NK-92 (cell line): ENCODE results near the gene HNRNPF.
"Not testable (repeated sequence)": the region's sequence is repeated elsewhere in the genome, so short reads cannot be mapped to it uniquely, and the experiment has no call there.

Source experiments
- DNase-seq: peaks from one replicate; lab custom pipeline; 2025; ENCODE audit not compliant: unreplicated experiment; lab: John Stamatoyannopoulos, UW

The HNRNPF gene

GRCh38 chr10:43396928-43397624, 11.9 kb downstream of the HNRNPF start:
- DNase-seq: no peak

- DNase-seq: no peak
Measured at GRCh38 chr10:43396061-43396927, 12.7 kb downstream of the HNRNPF start.

DNA sequence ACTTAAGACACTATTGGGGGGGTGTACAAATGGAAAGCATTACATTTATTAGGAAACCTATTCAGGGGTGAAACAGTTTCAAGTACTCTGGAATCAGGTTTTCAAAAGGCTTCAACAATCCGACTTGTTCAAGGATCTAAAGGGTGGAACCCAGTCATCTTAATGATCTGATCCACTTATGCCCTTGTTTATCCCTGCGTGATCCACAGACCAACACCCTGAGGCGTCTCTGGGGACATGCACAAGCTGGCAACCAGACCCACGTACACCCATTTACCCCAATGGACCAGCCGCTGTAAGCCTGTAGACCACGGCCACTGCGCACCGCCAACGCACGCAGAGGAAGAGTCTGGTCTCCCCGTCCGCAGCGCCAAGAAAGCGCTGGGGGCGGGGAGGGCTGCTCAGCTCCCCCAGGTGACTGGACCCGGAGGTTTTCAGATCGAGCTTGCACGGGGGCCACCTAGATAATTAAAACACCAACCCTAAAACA, 13.4 kb downstream of the HNRNPF start:
- no peak for DNase-seq

DNA sequence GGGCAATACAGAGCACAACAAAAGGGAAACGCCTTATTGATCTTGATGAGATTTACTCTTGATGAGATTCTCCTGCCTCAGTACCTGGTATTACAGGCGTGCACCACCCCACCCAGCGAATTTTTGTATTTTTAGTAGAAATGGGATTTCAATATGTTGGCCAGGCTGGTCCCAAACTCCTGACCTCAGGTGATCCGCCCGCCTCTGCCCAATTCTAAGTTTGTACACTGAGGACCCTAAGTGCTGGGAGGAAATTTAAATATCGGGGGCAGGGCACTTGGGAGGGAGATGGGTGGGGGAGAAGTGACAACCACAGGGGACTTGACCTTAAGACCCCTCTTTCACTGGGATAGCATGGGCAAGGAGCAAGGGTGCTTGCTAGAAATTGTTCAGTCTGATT, 14.1 kb downstream of the HNRNPF start:
- DNase-seq: no peak

DNA sequence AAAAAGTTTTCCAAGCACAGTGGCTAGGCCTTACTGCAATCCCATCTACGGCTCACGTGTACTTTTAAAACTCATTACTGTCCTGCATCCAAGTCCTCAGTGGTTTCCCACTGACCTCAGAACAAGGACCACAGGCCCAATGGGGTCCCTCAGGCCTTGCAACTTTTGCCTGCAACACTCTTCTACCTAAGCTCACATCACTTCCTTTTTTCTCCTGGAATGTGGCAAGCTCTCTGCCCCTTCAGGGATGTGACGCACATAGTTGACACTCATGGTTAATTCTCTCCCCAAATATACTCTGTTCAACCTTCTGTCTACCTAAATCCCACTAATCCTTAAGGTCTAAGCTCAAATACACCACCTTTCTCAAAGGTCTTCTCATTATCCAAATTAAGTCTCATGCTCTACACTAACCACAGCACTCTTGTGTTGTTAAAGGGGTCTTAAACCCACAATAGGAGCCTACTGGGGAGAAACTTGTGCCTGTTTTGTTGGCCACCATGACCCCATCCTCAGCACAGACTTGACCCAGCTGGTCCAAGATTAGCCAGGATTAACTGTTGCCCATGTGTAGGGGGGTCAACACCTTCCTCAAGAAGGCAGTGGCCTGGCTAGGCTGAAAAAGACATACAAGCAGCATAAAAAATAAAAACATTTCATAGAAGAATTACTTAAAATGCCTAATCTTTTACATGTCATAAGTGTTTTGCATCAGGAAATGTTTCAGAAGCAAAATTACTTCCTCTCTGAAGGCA, 15.2 kb downstream of the HNRNPF start:
- DNase-seq: no peak

- not testable (repeated sequence) for DNase-seq
Measured at GRCh38 chr10:43393186-43393585, 15.8 kb downstream of the HNRNPF start.

DNA sequence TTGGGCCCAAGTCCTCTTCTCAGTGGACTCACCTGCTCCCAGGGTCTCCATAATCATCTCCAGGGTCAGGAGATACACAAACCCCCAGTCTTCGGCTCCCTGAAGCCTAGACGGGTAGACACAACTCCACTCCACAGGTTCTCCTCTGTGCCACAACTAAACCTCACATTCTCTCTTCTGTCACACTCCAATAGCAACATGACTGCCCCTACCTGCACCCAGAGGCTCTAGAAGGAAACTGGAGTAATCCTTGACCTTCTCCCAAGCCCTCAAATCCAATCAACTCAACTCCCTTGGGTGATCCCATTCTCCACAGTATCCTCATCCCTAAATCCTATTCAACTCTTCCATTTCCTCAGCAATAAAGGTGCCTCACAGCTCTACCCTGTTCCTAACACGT, 16.2 kb downstream of the HNRNPF start:
- DNase-seq: no peak

DNA sequence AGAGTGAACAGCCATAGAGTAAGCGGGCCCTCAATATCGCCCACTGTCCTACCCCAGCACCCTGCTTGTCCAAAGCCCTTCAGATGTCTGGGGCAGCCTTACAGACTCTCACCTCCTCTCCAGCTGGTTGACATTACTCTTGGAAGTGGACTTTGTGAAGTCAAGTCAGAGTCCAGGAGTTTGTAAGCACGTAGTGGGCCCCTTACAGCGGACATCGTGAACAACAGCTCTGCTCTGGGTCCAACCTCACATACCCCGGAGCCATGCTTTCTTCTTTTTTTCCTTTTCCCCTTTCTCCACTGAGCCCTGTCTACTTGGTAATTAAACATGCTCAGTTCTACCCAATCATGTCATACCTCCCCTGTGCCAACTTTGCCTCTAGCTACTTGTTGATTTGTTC, 17.5 kb downstream of the HNRNPF start:
- DNase-seq: no peak

DNA sequence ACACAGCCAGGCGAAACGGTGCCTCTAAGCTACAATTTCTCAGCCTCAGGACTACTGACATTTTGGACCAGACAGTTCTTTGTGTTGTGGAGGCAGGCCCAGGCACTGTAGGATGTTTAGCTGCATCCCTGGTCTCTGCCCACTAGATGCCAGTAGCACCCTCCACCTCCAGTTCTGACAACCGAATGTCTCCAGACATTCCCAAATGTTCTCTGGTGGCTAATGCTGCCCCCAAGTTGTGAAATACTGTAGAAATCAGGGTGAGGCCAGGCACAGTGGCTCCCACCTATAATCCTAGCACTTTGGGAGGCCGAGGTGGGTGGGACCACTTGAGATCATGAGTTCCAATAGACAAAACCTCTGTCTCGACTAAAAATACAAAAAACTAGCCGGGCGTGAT, 18.2 kb downstream of the HNRNPF start:
- DNase-seq: no peak

GRCh38 chr10:43390333-43390732, 18.7 kb downstream of the HNRNPF start:
- no peak for DNase-seq

DNA sequence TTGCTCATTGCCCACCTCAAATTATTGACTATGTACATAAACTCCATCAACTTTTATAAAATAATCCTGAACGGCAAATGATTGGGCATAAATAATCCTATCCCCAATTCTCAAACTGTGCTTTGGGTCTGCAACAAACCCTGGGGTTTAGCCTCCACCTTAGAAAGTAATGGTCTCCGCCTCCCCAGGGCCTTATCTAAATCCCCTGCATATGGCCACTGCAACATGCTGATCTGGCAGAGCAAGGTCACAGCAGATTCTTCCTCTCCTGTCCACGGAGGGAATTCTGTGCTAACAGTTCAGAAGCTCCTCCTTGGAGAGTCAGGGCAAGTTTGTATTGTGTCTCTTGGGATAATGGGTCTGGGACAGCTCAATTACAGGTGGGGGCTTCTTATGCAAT, 19.1 kb downstream of the HNRNPF start:
- no peak for DNase-seq

DNA sequence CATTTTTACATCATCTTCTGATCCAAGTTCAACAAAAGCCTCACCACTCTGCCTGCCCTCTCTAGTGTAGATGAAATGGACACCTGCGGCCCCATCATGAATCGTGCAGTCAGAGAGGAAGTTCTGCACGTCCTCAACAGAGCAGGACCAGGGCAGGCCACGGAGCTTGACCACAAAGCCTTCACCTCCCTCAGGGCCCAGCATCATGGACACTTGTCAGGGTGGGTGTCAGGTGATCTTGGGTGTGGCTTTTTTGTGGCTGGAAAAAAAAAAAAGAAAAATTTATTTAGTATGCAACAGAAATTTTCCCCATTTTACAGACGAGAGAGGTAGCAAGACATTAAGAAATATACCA, 21.3 kb downstream of the HNRNPF start:
- DNase-seq: no peak

- no peak for DNase-seq
Measured at GRCh38 chr10:43386981-43387677, 21.9 kb downstream of the HNRNPF start.

DNA sequence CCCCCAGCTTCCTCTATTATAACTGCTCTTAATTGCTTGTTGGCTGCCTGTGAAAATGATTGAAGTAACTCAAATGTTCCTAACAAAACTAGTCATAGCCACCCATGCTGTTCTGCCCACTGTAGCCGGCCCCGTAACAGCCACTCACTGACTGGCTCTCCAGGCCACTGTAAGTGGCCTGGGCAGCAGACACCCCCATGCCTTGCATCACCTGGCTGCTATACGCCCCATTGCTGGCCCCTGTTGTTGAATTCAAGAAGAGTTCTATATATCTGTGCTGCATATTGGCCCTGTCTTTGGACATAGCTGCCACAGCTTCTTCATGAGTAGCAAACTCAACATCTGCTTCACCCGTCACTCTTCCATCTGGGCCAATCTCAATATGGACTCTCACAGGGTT, 22.4 kb downstream of the HNRNPF start:
- DNase-seq: no peak

GRCh38 chr10:43385412-43386004, 23.5 kb downstream of the HNRNPF start:
- no peak for DNase-seq

DNA sequence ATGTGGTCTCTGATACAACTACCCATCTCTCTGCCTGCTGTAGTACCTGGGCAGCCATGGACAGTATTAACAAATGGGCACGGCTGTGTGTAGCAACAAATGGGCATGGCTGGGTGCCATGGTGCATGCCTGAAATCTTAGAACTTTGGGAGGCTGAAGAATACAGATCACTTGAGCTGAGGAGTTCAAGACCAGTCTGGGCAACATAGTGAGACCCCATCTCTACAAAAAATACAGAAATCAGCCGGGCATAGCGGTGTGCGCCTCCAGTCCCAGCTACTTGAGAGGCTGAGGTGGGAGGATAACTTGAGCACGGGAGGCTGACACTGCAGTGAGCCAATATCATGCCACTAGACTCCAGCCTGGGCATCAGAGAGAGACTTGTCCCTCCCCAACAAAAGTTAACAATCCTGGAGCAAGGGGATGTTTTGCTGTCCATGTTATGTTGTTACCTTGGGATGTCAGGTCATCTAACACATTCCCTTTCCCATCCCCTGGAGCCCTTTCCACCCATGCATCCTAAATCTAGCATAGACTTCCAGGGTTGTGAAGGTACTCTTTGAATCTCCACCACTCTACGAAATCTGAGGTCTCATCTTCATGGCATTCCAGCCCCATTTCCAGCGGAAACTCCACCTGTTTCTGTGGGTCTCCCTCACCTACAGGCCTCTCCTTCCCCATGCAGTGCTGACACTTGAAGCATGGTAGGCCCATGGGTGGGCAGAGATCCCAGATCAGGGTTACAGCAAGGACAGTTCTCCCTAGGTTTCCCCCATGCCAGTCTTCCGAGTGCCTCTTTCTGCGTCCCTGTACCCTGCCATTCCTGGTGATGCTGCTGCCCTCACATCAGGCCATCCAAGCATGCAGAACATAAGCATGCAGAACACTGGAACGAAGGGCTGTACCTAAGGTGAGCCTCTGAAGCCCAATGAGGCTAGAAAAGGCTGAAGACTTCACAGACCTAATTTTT, 24.4 kb downstream of the HNRNPF start:
- DNase-seq: no peak

GRCh38 chr10:43383204-43383971, 25.6 kb downstream of the HNRNPF start:
- DNase-seq: no peak

GRCh38 chr10:43380610-43381222, 28.3 kb downstream of the HNRNPF start:
- no peak for DNase-seq
